Measurements from ENCODE around the gene MORC4.

GRCh38 chrX:106894978-106895452 lies 105.0 kb downstream of the MORC4 start:
- TF ChIP-seq CTCF (IDR thresholded peaks at IDR 0.05; ENCODE audit: low read depth, low read length), result no peak
- no peak for TF ChIP-seq EZH2phosphoT487 (IDR thresholded peaks at IDR 0.05; ENCODE audit: low read depth)

All from OCI-LY3 (cell line).